GM23338 (cell line): ENCODE data around the gene CCDC106.

Experiments used
- CREB1 ChIP-seq: fragments of 250-450 bp; sonication (Bioruptor Pico); IDR thresholded peaks from 2 replicates; pipeline ENCODE4 v1.5.0; 2020; ENCODE audit warnings: low read depth, mild to moderate bottlenecking, moderate library complexity
- EZH2 ChIP-seq: fragments of 200-600 bp; sonication (generic); IDR thresholded peaks from one replicate; pipeline ENCODE4 v1.8.0; 2017; ENCODE audit warnings: antibody characterized with exemption, mild to moderate bottlenecking, low read depth; ENCODE audit not compliant: unreplicated experiment
- EZH2phosphoT487 ChIP-seq: fragments of 200-600 bp; sonication (generic); IDR thresholded peaks from one replicate; pipeline ENCODE4 v1.8.1; 2018; ENCODE audit warnings: antibody characterized with exemption; ENCODE audit not compliant: unreplicated experiment
- POLR2AphosphoS5 ChIP-seq: IDR thresholded peaks from 2 replicates; pipeline ENCODE4 v1.6.1; 2016; ENCODE audit warnings: antibody characterized with exemption, low read depth
- ZNF331 ChIP-seq: fragments of 250-450 bp; sonication (Bioruptor Pico); IDR thresholded peaks from 2 replicates; pipeline ENCODE4 v1.5.0; 2020; ENCODE audit warnings: low read depth, mild to moderate bottlenecking, moderate library complexity
- TF ChIP-seq, protein P1 (sequence below), 2 experiments: fragments of 200-600 bp in 1 of 2; sonication (generic) in 1 of 2; conservative IDR thresholded peaks; 2 replicates each; pipeline versions ENCODE4 v1.5.1 to v1.6.1; 2016 to 2017; ENCODE audit warnings: antibody characterized with exemption in 2 of 2, low read depth in 2 of 2, mild to moderate bottlenecking in 2 of 2, moderate library complexity in 1 of 2
- TF ChIP-seq, protein P2 (sequence below): IDR thresholded peaks from one replicate; pipeline ENCODE4 v1.6.1; 2018; ENCODE audit warnings: antibody characterized with exemption; ENCODE audit not compliant: unreplicated experiment

DNA sequence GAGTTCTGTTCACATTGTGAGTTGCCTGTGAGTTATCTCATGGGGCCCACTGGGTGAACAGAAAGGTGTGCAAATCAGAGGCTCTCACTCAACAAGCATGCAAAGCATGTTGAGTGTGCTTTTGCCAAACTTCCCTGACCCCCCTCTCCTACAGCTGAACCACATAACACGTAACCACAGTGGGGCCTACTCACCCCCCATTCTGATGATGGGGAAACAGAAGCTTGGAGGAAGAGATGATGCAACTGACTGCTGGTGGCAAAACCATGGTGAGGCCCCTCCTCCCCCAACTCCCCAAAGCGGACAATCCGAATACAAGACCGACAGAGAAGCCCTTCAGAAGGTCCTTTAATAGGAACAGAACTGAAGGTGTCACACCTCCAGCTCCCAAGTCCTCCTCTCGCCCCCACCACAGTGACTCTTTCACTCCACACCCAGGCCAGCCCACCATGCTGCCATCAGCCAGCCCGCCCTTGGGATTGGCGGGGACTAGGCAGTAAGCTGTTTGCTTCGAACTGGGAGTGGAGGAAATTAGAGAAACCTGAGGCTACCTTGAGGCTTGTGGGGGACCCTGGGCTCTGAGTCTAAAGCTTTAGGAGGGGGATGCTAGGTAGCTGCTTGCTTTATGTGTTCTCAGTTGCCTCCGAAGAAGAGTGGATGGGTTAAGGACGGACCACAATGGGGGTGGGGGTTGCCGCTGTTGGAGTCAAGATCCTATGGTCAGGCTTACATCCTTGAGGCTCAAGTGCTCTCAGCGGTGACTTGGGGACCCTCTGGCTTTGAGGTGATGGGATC is 27.4 kb upstream of the CCDC106 start:
- TF ChIP-seq, protein P1, sequence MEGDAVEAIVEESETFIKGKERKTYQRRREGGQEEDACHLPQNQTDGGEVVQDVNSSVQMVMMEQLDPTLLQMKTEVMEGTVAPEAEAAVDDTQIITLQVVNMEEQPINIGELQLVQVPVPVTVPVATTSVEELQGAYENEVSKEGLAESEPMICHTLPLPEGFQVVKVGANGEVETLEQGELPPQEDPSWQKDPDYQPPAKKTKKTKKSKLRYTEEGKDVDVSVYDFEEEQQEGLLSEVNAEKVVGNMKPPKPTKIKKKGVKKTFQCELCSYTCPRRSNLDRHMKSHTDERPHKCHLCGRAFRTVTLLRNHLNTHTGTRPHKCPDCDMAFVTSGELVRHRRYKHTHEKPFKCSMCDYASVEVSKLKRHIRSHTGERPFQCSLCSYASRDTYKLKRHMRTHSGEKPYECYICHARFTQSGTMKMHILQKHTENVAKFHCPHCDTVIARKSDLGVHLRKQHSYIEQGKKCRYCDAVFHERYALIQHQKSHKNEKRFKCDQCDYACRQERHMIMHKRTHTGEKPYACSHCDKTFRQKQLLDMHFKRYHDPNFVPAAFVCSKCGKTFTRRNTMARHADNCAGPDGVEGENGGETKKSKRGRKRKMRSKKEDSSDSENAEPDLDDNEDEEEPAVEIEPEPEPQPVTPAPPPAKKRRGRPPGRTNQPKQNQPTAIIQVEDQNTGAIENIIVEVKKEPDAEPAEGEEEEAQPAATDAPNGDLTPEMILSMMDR (conservative IDR thresholded peaks at IDR 0.05; ENCODE audit: low read depth in 2 of 2) = no peak
- TF ChIP-seq POLR2AphosphoS5 (no peak), EZH2phosphoT487 (no peak), EZH2 (no peak), CREB1 (CRISPR knock-in tag) (no peak), ZNF331 (CRISPR knock-in tag) (no peak)
- TF ChIP-seq, protein P2, sequence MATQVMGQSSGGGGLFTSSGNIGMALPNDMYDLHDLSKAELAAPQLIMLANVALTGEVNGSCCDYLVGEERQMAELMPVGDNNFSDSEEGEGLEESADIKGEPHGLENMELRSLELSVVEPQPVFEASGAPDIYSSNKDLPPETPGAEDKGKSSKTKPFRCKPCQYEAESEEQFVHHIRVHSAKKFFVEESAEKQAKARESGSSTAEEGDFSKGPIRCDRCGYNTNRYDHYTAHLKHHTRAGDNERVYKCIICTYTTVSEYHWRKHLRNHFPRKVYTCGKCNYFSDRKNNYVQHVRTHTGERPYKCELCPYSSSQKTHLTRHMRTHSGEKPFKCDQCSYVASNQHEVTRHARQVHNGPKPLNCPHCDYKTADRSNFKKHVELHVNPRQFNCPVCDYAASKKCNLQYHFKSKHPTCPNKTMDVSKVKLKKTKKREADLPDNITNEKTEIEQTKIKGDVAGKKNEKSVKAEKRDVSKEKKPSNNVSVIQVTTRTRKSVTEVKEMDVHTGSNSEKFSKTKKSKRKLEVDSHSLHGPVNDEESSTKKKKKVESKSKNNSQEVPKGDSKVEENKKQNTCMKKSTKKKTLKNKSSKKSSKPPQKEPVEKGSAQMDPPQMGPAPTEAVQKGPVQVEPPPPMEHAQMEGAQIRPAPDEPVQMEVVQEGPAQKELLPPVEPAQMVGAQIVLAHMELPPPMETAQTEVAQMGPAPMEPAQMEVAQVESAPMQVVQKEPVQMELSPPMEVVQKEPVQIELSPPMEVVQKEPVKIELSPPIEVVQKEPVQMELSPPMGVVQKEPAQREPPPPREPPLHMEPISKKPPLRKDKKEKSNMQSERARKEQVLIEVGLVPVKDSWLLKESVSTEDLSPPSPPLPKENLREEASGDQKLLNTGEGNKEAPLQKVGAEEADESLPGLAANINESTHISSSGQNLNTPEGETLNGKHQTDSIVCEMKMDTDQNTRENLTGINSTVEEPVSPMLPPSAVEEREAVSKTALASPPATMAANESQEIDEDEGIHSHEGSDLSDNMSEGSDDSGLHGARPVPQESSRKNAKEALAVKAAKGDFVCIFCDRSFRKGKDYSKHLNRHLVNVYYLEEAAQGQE = no peak
